MCF 10A (cell line): ENCODE data around the gene LARP6. TPM values are rescaled to one million over a fixed set of nuclear protein-coding genes. Genes with fewer than 3 reads are reported as not detected.

ENCODE experiments used
- BruUV-seq: library from RNA; stranded (reverse); fragments of 400-500 nt; replicated peaks from 2 replicates; lab custom pipeline; 2021; lab: Mats Ljungman, UMichigan
- CTCF ChIA-PET: fragments of 300-600 bp; sonication (Branson Sonifier 250); formaldehyde crosslinking; extraction: SDS; loops from one replicate; lab custom pipeline; 2021; ENCODE audit warnings: antibody characterized with exemption, inconsistent platforms; lab: Yijun Ruan, JAX
- POLR2A ChIA-PET: fragments of 300-600, 350-650 bp; sonication (Branson Sonifier 250); formaldehyde crosslinking; extraction: SDS; loops from one replicate; lab custom pipeline; 2020; ENCODE audit warnings: antibody characterized with exemption, inconsistent platforms; lab: Yijun Ruan, JAX
- DNase-seq: peaks from one replicate; pipeline ENCODE4 v3.0.0-alpha.2; 2018; ENCODE audit not compliant: unreplicated experiment
- H3K27ac Mint-ChIP-seq: one replicate; pipeline ENCODE4 v1.8.0; 2022; ENCODE audit warnings: mild to moderate bottlenecking, low read depth, mixed read lengths; ENCODE audit not compliant: unreplicated experiment
- H3K27me3 Mint-ChIP-seq: one replicate; pipeline ENCODE4 v1.8.0; 2022; ENCODE audit warnings: mixed read lengths; ENCODE audit not compliant: insufficient read depth, unreplicated experiment
- H3K36me3 Mint-ChIP-seq: one replicate; pipeline ENCODE4 v1.8.0; 2022; ENCODE audit warnings: mild to moderate bottlenecking, moderate library complexity, mixed read lengths; ENCODE audit not compliant: insufficient read depth, unreplicated experiment
- H3K4me1 Mint-ChIP-seq: one replicate; pipeline ENCODE4 v1.8.0; 2022; ENCODE audit warnings: mixed read lengths; ENCODE audit not compliant: insufficient read depth, unreplicated experiment
- H3K4me3 Mint-ChIP-seq: one replicate; pipeline ENCODE4 v1.8.0; 2022; ENCODE audit warnings: mild to moderate bottlenecking, moderate library complexity, mixed read lengths; ENCODE audit not compliant: unreplicated experiment
- H3K9me3 Mint-ChIP-seq: one replicate; pipeline ENCODE4 v1.8.0; 2022; ENCODE audit warnings: mixed read lengths; ENCODE audit not compliant: unreplicated experiment
- intact Hi-C: fragments of 100-400 bp; cut with micrococcal nuclease; formaldehyde crosslinking; loops from 2 replicates; pipeline ENCODE4 v1.14.1; 2022
- total RNA-seq: library from RNA; stranded (reverse); gene quantifications from 2 replicates; pipeline ENCODE4 v1.2.3, GENCODE V29; 2022
- TF ChIP-seq, protein P1 (sequence below): fragments of 200-600 bp; IDR thresholded peaks from one replicate; pipeline ENCODE4 v1.8.0; 2022; ENCODE audit warnings: antibody characterized with exemption, mild to moderate bottlenecking; ENCODE audit not compliant: unreplicated experiment

LARP6 gene
- total RNA-seq, 1 experiment from 2014 or later, result 67.3 TPM

DNA sequence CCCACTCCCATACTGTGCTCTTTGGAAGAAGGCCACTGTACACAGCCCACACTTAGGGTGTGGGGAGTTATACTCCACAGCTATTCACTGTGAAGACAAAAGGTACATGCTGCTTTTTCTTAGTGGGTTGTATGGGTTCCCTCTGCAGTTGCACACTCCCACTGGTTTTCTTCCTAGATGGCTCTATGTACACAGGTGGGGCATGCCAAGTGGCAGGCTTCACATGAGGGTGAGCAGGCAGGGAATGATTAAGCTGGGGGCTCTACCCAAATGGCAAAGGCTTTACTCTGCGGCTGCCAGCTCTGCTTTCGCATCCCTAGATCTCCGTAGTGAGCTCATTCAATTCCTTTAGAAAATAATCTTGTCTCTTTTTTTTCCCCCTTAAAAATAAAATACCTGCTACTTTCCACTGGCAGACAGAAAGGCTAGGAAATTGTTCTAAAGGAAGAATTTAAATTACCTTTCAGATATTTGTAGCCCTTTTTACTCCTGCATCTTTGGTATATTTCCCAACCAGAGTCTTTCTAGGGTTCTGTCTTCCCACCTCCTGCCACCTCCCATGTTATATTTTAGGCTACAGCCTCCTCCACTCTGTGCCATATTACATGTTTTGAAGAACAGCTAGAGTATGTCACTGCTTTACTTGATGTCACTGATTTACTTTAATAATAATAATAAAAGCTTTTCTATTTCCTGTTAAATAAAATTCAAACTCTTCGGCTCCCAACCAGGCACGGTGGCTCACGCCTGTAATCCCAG is 8.2 kb downstream of the LARP6 start:
- ChIA-PET CTCF (interaction anchor here (3.5 kb wide), 1 partner anchor 21 kb away, joined by 17 read pairs; no protein-coding TSS in a partner anchor), POLR2A (interaction anchor here (1.0 kb wide), 1 partner anchor 16 kb away, joined by 3 read pairs; no protein-coding TSS in a partner anchor)
- Mint-ChIP-seq H3K9me3 (peaks cover 13% of the 10 kb centered on the region), H3K4me3 (no peak overlapping the region), H3K36me3 (peaks cover 15% of the 10 kb centered on the region), H3K27ac (no peak overlapping the region), H3K27me3 (no peaks in the 10 kb centered on the region), H3K4me1 (no peaks in the 10 kb centered on the region)
- intact Hi-C loops, result no loop called here
- TF ChIP-seq, protein P1, sequence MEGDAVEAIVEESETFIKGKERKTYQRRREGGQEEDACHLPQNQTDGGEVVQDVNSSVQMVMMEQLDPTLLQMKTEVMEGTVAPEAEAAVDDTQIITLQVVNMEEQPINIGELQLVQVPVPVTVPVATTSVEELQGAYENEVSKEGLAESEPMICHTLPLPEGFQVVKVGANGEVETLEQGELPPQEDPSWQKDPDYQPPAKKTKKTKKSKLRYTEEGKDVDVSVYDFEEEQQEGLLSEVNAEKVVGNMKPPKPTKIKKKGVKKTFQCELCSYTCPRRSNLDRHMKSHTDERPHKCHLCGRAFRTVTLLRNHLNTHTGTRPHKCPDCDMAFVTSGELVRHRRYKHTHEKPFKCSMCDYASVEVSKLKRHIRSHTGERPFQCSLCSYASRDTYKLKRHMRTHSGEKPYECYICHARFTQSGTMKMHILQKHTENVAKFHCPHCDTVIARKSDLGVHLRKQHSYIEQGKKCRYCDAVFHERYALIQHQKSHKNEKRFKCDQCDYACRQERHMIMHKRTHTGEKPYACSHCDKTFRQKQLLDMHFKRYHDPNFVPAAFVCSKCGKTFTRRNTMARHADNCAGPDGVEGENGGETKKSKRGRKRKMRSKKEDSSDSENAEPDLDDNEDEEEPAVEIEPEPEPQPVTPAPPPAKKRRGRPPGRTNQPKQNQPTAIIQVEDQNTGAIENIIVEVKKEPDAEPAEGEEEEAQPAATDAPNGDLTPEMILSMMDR, result no peak
- DNase-seq, result no peak
- no TSS peak for BruUV-seq

DNA sequence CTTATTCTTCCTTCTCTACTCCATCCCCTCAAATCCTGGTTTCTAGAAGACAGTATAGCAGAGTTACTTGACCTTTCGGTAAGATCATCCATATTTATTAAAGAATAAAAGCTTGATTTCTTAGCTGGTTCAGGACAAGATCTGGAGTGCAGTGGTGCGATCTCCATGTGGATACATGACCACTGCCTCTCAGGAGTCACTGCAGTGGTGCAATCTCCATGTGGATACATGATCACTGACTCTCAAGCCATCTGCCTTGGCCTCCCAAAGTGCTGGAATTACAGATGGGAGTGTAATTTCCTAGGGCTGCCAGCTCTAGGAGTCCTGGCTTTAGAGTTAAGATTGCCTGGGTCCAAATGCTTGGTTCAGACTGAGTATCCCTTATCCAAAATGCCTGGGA is 16.5 kb downstream of the LARP6 start:
- Mint-ChIP-seq H3K4me1 (peaks cover 13% of the 10 kb centered on the region), H3K27me3 (no peaks in the 10 kb centered on the region), H3K36me3 (peaks cover 26% of the 10 kb centered on the region), H3K9me3 (peaks cover 15% of the 10 kb centered on the region), H3K27ac (no peak overlapping the region), H3K4me3 (no peak overlapping the region)
- intact Hi-C loops, result no loop called here
- ChIA-PET POLR2A (no interaction called here), CTCF (interaction anchor here (3.0 kb wide), 1 partner anchor 13 kb away, joined by 10 read pairs; no protein-coding TSS in a partner anchor)
- DNase-seq, result no peak
- TF ChIP-seq, protein P1, result no peak
- no TSS peak for BruUV-seq

DNA sequence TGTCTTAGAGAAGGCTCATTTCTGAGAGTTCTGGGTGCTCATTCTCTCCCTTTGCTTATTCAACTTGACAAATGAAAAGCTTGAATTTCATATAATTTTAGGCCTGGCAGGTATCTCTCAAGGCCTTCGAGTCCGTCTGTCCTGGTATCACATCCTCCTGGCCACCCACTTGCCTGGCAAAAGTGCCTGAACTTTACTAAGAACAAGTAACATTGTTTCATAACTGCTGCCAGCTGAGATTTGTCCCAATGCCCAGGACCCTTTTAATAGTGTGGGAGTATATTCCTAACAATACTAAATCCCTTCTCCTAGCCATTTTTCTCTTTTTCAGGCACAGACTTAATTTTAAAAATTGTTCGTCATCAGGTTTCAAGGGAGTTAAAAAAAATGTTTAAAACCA is 18.1 kb downstream of the LARP6 start:
- TF ChIP-seq, protein P1, result no peak
- no peak for DNase-seq
- POLR2A ChIA-PET, result interaction anchor here (0.7 to 0.9 kb wide), 2 partner anchors 17 to 39 kb away, joined by 3 to 4 read pairs; no protein-coding TSS in a partner anchor
- Mint-ChIP-seq H3K36me3 (peaks cover 28% of the 10 kb centered on the region), H3K4me3 (no peak overlapping the region), H3K27me3 (no peaks in the 10 kb centered on the region), H3K4me1 (peaks cover 13% of the 10 kb centered on the region), H3K9me3 (peaks cover 2% of the 10 kb centered on the region), H3K27ac (no peak overlapping the region)
- intact Hi-C loops, result no loop called here
- CTCF ChIA-PET, result interaction anchor here (1.0 kb wide), 1 partner anchor 11 kb away, joined by 5 read pairs; no protein-coding TSS in a partner anchor
- BruUV-seq, result no TSS peak

DNA sequence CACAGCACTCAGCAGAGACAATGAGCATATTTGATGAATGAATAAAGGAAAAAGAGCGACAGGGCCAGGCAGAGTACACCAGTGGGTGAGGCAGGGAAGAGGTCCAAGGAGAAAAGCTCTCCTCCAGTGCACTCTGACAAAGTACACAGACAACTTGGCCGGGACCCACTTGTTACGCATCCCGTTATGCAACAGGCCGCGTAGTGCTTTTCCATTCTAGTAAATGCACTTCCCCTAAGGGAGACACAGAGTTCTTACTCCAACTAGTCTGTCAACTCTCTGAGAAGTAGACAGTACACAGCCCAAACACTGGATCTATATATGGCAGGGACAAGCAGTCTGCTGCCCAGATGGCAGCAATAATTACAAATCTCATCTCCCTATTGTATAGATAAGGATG is 18.5 kb downstream of the LARP6 start:
- Mint-ChIP-seq H3K27me3 (no peaks in the 10 kb centered on the region), H3K27ac (no peak overlapping the region), H3K9me3 (no peaks in the 10 kb centered on the region), H3K4me1 (peaks cover 13% of the 10 kb centered on the region), H3K36me3 (peaks cover 28% of the 10 kb centered on the region), H3K4me3 (no peak overlapping the region)
- intact Hi-C loops, result no loop called here
- ChIA-PET CTCF (interaction anchor here (1.0 to 1.6 kb wide), 2 partner anchors 9 to 11 kb away, joined by 3 to 5 read pairs; no protein-coding TSS in a partner anchor), POLR2A (interaction anchor here (0.9 kb wide), 1 partner anchor 17 kb away, joined by 4 read pairs; no protein-coding TSS in a partner anchor)
- BruUV-seq, result no TSS peak
- TF ChIP-seq, protein P1, result no peak
- DNase-seq, result no peak
